OCI-LY7 (cell line): ENCODE results near the gene PRR5L.

Experiments
- EZH2phosphoT487 ChIP-seq: fragments of 200-600 bp; sonication (generic); IDR thresholded peaks from 2 replicates; pipeline ENCODE4 v1.6.1; 2018; ENCODE audit warnings: low read depth, borderline replicate concordance, mild to moderate bottlenecking, mixed run types, antibody characterized with exemption, low read length, moderate library complexity, mixed read lengths
- TF ChIP-seq, protein P1 (sequence below): fragments of 200-600 bp; sonication (generic); conservative IDR thresholded peaks from 2 replicates; pipeline ENCODE4 v1.5.1; 2014; ENCODE audit warnings: mild to moderate bottlenecking, antibody characterized with exemption, low read length, moderate library complexity, mixed read lengths

DNA sequence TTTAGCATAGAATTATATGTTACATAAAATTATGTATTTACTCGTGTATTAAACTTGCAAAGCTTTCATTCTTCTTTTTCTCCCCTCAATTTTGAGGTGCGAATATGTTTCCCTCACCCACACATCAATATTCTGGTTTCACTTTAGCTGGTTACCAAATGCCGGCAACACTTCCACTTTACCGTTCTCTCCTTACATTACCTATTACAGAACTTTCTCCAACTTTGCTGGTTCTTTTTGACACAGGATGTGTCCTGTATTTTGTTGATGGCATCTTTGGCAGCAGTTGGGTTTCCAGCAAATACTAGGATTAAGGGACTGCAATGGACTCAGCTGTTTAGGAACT lies 84.9 kb downstream of the PRR5L start:
- TF ChIP-seq, protein P1, sequence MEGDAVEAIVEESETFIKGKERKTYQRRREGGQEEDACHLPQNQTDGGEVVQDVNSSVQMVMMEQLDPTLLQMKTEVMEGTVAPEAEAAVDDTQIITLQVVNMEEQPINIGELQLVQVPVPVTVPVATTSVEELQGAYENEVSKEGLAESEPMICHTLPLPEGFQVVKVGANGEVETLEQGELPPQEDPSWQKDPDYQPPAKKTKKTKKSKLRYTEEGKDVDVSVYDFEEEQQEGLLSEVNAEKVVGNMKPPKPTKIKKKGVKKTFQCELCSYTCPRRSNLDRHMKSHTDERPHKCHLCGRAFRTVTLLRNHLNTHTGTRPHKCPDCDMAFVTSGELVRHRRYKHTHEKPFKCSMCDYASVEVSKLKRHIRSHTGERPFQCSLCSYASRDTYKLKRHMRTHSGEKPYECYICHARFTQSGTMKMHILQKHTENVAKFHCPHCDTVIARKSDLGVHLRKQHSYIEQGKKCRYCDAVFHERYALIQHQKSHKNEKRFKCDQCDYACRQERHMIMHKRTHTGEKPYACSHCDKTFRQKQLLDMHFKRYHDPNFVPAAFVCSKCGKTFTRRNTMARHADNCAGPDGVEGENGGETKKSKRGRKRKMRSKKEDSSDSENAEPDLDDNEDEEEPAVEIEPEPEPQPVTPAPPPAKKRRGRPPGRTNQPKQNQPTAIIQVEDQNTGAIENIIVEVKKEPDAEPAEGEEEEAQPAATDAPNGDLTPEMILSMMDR = no peak
- TF ChIP-seq EZH2phosphoT487 = no peak
